ENCODE measurements around the gene ACTA1. TPM values are rescaled to one million over a fixed set of nuclear protein-coding genes. Genes with fewer than 3 reads are reported as not detected.

ACTA1 gene
- total and polyA plus RNA-seq, 9 of the 15 experiments (the other 6 are each of a cell fraction or from before 2014, with no cell fraction given) = 0.07 to 0.36 TPM; not detected in 7

- Histone ChIP-seq H3K4me2 (ENCODE audit: insufficient read depth, low read length) (no peak overlapping the region), H3K27me3 (ENCODE audit: control insufficient read depth in 2 of 2, insufficient read depth in 2 of 2, low read length in 2 of 2) (peaks cover 26 to 27% of the 10 kb centered on the region in 2 experiments), H3K79me2 (ENCODE audit: control insufficient read depth, insufficient read depth, low read length) (no peaks in the 10 kb centered on the region), H3K9ac (ENCODE audit: insufficient read depth in 1 of 2, low read depth in 2 of 2, low read length in 2 of 2) (no peak overlapping the region), H3K9me1 (ENCODE audit: control insufficient read depth, insufficient read depth, low read length) (no peaks in the 10 kb centered on the region), H4K20me1 (replicated peaks; ENCODE audit: control insufficient read depth, insufficient read depth, low read length) (no peaks in the 10 kb centered on the region), H3K36me3 (ENCODE audit: control insufficient read depth, insufficient read depth, low read length) (no peaks in the 10 kb centered on the region), H3K27ac (ENCODE audit: extremely low read depth, low read depth, low read length) (no peak overlapping the region), H2AFZ (ENCODE audit: low read depth, low read length) (no peak overlapping the region), H3K4me3 (no peak overlapping the region), H3K4me1 (replicated peaks in 1 of 2; ENCODE audit: control insufficient read depth in 2 of 2, insufficient read depth in 2 of 2, low read length in 2 of 2) (no peaks in the 10 kb centered on the region; a peak in 1 of 5 replicates), H3K9me3 (replicated peaks; ENCODE audit: control insufficient read depth, insufficient read depth, low read depth, low read length) (peaks cover 3% of the 10 kb centered on the region)
- FAIRE-seq (no peak), ATAC-seq (peak; percentile 96), DNase-seq (ENCODE audit: extremely low read depth in 1 of 4, low spot score in 3 of 4) (peak in 3 of 4 experiments; percentile 47 to 49 (median 49))
- ChIA-PET POLR2A (interaction anchor here (0.9 to 2.0 kb wide), 5 partner anchors 9 to 63 kb away, joined by 3 to 10 read pairs (median 4); no protein-coding TSS in a partner anchor), CTCF (ENCODE audit: low intra/inter-chr PET ratio) (no interaction called here)
- intact Hi-C loops (cut with micrococcal nuclease) (loop anchor here (5.0 kb wide), 1 partner anchor 62 kb away; no protein-coding TSS in a partner anchor), in situ Hi-C loops (cut with MboI) (no loop called here)
- WGBS (ENCODE audit: insufficient coverage, low coverage, missing lambda C conversion rate) = 4% methylated on average over 7 of the region's 7 CpGs
- BruUV-seq (replicated peaks) = no TSS peak
- TF ChIP-seq ZNF77 (CRISPR knock-in tag; IDR thresholded peaks at IDR 0.05) (no peak), ILK (tag; IDR thresholded peaks at IDR 0.05; ENCODE audit: borderline replicate concordance, low read depth) (no peak), TCF7L2 (IDR thresholded peaks at IDR 0.05; ENCODE audit: low read depth, low read length) (no peak), OTX1 (CRISPR knock-in tag; IDR thresholded peaks at IDR 0.05) (no peak), ETS1 (conservative IDR thresholded peaks at IDR 0.05; ENCODE audit: control insufficient read depth, low read depth, low read length) (no peak), BRD9 (IDR thresholded peaks at IDR 0.05; ENCODE audit: low read depth, partially characterized antibody) (no peak), RBM14 (IDR thresholded peaks at IDR 0.05; ENCODE audit: borderline replicate concordance, insufficient read depth, low read depth, low read length) (no peak), SMC3 (conservative IDR thresholded peaks at IDR 0.05; ENCODE audit: insufficient read depth, low read depth, low read length) (peak; percentile 43; the same call in 1 of the 2 replicates), SMAD2 (IDR thresholded peaks at IDR 0.05; ENCODE audit: low read depth, low read length) (no peak), CEBPG (CRISPR knock-in tag; IDR thresholded peaks at IDR 0.05) (peak; percentile 42; the same call in 1 of the 2 replicates), CEBPG (tag; conservative IDR thresholded peaks at IDR 0.05 in 1 of 2, IDR thresholded peaks at IDR 0.05 in 1 of 2) (no peak), SMARCE1 (IDR thresholded peaks at IDR 0.05) (no peak), ZNF24 (IDR thresholded peaks at IDR 0.05) (no peak), KAT8 (IDR thresholded peaks at IDR 0.05; ENCODE audit: low read depth) (no peak), RAD21 (CRISPR knock-in tag; conservative IDR thresholded peaks at IDR 0.05 in 1 of 2, IDR thresholded peaks at IDR 0.05 in 1 of 2) (peak in 1 of 2 experiments; percentile 59; a peak in 2 of 4 replicates), POLR2A (conservative IDR thresholded peaks at IDR 0.05) (no peak), MEIS2 (IDR thresholded peaks at IDR 0.05; ENCODE audit: partially characterized antibody) (peak; percentile 8), SP1 (CRISPR knock-in tag; IDR thresholded peaks at IDR 0.05) (no peak)
Observed at GRCh38 chr1:229420765-229421164, 13.1 kb downstream of the ACTA1 start.

Measured in K562 (cell line).